ENCODE measurements around the gene CC2D1A.
A peak's percentile ranks its signal among the peaks of the same experiment; 100 is the strongest.
"Not testable (repeated sequence)": the region's sequence is repeated elsewhere in the genome, so short reads cannot be mapped to it uniquely, and the experiment has no call there.

Gene CC2D1A

GRCh38 chr19:13906521-13906904, 512 bp downstream of the CC2D1A start:
- peak in 4 of 51 donors; percentile 27 to 50 (median 43) for DNase-seq

GRCh38 chr19:13906910-13907309, 909 bp downstream of the CC2D1A start:
- DNase-seq: no peak

- DNase-seq: no peak
Observed at GRCh38 chr19:13908674-13909073, 2.7 kb downstream of the CC2D1A start.

GRCh38 chr19:13909430-13909829, 3.4 kb downstream of the CC2D1A start:
- DNase-seq: no peak

GRCh38 chr19:13913352-13913751, 7.4 kb downstream of the CC2D1A start:
- no peak for DNase-seq

GRCh38 chr19:13914777-13915176, 8.8 kb downstream of the CC2D1A start:
- no peak for DNase-seq

- no peak for DNase-seq
Observed at GRCh38 chr19:13917888-13918406, 11.9 kb downstream of the CC2D1A start.

- no peak for DNase-seq
Observed at GRCh38 chr19:13918726-13919411, 12.9 kb downstream of the CC2D1A start.

GRCh38 chr19:13920524-13920923, 14.5 kb downstream of the CC2D1A start:
- no peak for DNase-seq

GRCh38 chr19:13920940-13921747, 15.1 kb downstream of the CC2D1A start:
- DNase-seq: peak in 21 of 51 donors; percentile 2 to 50 (median 14)

- not testable (repeated sequence) for DNase-seq
Observed at GRCh38 chr19:13922118-13922517, 16.1 kb downstream of the CC2D1A start.

- no peak for DNase-seq
Observed at GRCh38 chr19:13923194-13923987, 17.4 kb downstream of the CC2D1A start.

GRCh38 chr19:13926010-13926409, 20.0 kb downstream of the CC2D1A start:
- no peak for DNase-seq

GRCh38 chr19:13926715-13927114, 20.7 kb downstream of the CC2D1A start:
- DNase-seq: no peak

GRCh38 chr19:13929340-13929739, 23.3 kb downstream of the CC2D1A start:
- no peak for DNase-seq

GRCh38 chr19:13929956-13930355, 24.0 kb downstream of the CC2D1A start:
- no peak for DNase-seq

GRCh38 chr19:13930402-13930801, 24.4 kb downstream of the CC2D1A start:
- DNase-seq: no peak

GRCh38 chr19:13931391-13932148, 25.6 kb downstream of the CC2D1A start:
- DNase-seq: no peak

GRCh38 chr19:13932149-13932637, 26.2 kb downstream of the CC2D1A start:
- DNase-seq: no peak

- no peak for DNase-seq
Observed at GRCh38 chr19:13932911-13933393, 27.0 kb downstream of the CC2D1A start.

GRCh38 chr19:13934785-13935109, 28.7 kb downstream of the CC2D1A start:
- no peak for DNase-seq
